DOHH2 (cell line): Measurements from ENCODE around the gene AUTS2.

Source experiments
- H3F3A ChIP-seq: fragments of 200-600 bp; sonication (generic), shearing (Covaris generic); 2 replicates; pipeline ENCODE4 v1.6.0; 2016; ENCODE audit warnings: antibody characterized with exemption, mild to moderate bottlenecking; ENCODE audit not compliant: control insufficient read depth, insufficient read depth
- H3K27ac ChIP-seq: fragments of 200-600 bp; sonication (generic); 2 replicates; pipeline ENCODE4 v1.5.1; 2014; ENCODE audit warnings: low read depth, mild to moderate bottlenecking, low read length, moderate library complexity
- H3K27me3 ChIP-seq: fragments of 200-600 bp; sonication (generic); 2 replicates; pipeline ENCODE4 v1.6.1; 2014; ENCODE audit warnings: mild to moderate bottlenecking, low read length, mixed read lengths; ENCODE audit not compliant: control insufficient read depth
- H3K36me3 ChIP-seq: fragments of 200-600 bp; sonication (generic); 2 replicates; pipeline ENCODE4 v1.6.1; 2014; ENCODE audit warnings: mild to moderate bottlenecking, low read length, moderate library complexity, mixed read lengths; ENCODE audit not compliant: control insufficient read depth
- H3K4me1 ChIP-seq: fragments of 200-600 bp; sonication (generic); 2 replicates; pipeline ENCODE4 v1.6.1; 2014; ENCODE audit warnings: mild to moderate bottlenecking, low read length, mixed read lengths; ENCODE audit not compliant: control insufficient read depth
- H3K4me2 ChIP-seq: fragments of 200-600 bp; sonication (generic); 2 replicates; pipeline ENCODE4 v1.6.0; 2014; ENCODE audit warnings: mild to moderate bottlenecking, low read length, moderate library complexity
- H3K4me3 ChIP-seq: fragments of 200-600 bp; sonication (generic); 2 replicates; pipeline ENCODE4 v1.5.1; 2014; ENCODE audit warnings: mild to moderate bottlenecking, low read length, mixed read lengths
- H3K79me2 ChIP-seq: fragments of 200-600 bp; sonication (generic); 2 replicates; pipeline ENCODE4 v1.6.1; 2014; ENCODE audit warnings: mild to moderate bottlenecking, low read length, mixed read lengths; ENCODE audit not compliant: control insufficient read depth
- H3K9me2 ChIP-seq: fragments of 200-600 bp; sonication (generic); replicated peaks from 2 replicates; pipeline ENCODE4 v1.6.1; 2014; ENCODE audit warnings: mild to moderate bottlenecking, low read length, mixed read lengths; ENCODE audit not compliant: control insufficient read depth
- H3K9me3 ChIP-seq: fragments of 200-600 bp; sonication (generic); 2 replicates; pipeline ENCODE4 v1.6.1; 2014; ENCODE audit warnings: antibody characterized with exemption, low read length, mixed read lengths; ENCODE audit not compliant: control insufficient read depth, insufficient read depth
- H4K20me1 ChIP-seq: fragments of 200-600 bp; sonication (generic); 2 replicates; pipeline ENCODE4 v1.6.0; 2014; ENCODE audit warnings: low read depth, mild to moderate bottlenecking, antibody characterized with exemption, low read length, moderate library complexity; ENCODE audit not compliant: control insufficient read depth, insufficient read depth
- CTCF ChIP-seq: fragments of 200-600 bp; sonication (generic); IDR thresholded peaks from one replicate; pipeline ENCODE4 v1.5.1; 2014; ENCODE audit warnings: antibody characterized with exemption, mild to moderate bottlenecking, low read depth, low read length; ENCODE audit not compliant: poor library complexity, severe bottlenecking
- EZH2phosphoT487 ChIP-seq: fragments of 200-600 bp; sonication (generic); IDR thresholded peaks from 2 replicates; pipeline ENCODE4 v1.6.1; 2017; ENCODE audit warnings: borderline replicate concordance, mild to moderate bottlenecking, antibody characterized with exemption, low read length, moderate library complexity, mixed read lengths

Gene AUTS2

GRCh38 chr7:70694971-70695794 lies 1096.9 kb downstream of the AUTS2 start:
- Histone ChIP-seq H3K9me2 (no peaks in the 10 kb centered on the region), H3K4me3 (peak overlapping the region; percentile 78), H3F3A (peaks cover 26% of the 10 kb centered on the region), H3K79me2 (peaks cover 55% of the 10 kb centered on the region), H3K36me3 (peaks cover 31% of the 10 kb centered on the region), H4K20me1 (peaks cover 33% of the 10 kb centered on the region), H3K27ac (peak overlapping the region; percentile 17), H3K4me1 (peaks cover 44% of the 10 kb centered on the region), H3K27me3 (peaks cover 9% of the 10 kb centered on the region), H3K4me2 (peak overlapping the region; percentile 87), H3K9me3 (no peaks in the 10 kb centered on the region)
- TF ChIP-seq CTCF (no peak), EZH2phosphoT487 (peak; percentile 27; the same call in 1 of the 2 replicates)

- H3K4me3 ChIP-seq: peak overlapping the region; percentile 78
- H4K20me1 ChIP-seq: peaks cover 34% of the 10 kb centered on the region
Observed at GRCh38 chr7:70695795-70696083, 1097.5 kb downstream of the AUTS2 start.

GRCh38 chr7:70696201-70696754 lies 1098.0 kb downstream of the AUTS2 start:
- Histone ChIP-seq H3K27ac (no peak overlapping the region), H3K4me1 (peaks cover 54% of the 10 kb centered on the region)

More at GRCh38 chr7:70695795-70696083, 1097.5 kb downstream of the AUTS2 start:
- Histone ChIP-seq H3K4me2 (peak overlapping the region; percentile 87), H3K4me1 (peaks cover 50% of the 10 kb centered on the region), H3K27ac (peak overlapping the region; percentile 17), H3K27me3 (peaks cover 9% of the 10 kb centered on the region), H3K36me3 (peaks cover 36% of the 10 kb centered on the region), H3K9me2 (no peaks in the 10 kb centered on the region), H3K9me3 (no peaks in the 10 kb centered on the region), H3K79me2 (peaks cover 60% of the 10 kb centered on the region), H3F3A (peaks cover 26% of the 10 kb centered on the region)
- peak; percentile 44; the same call in 1 of the 2 replicates for TF ChIP-seq EZH2phosphoT487
- no peak for TF ChIP-seq CTCF

More at GRCh38 chr7:70696201-70696754, 1098.0 kb downstream of the AUTS2 start:
- Histone ChIP-seq H3F3A (peaks cover 26% of the 10 kb centered on the region), H3K27me3 (peaks cover 9% of the 10 kb centered on the region), H3K4me2 (peak overlapping the region; percentile 87), H3K36me3 (peaks cover 41% of the 10 kb centered on the region), H4K20me1 (peaks cover 39% of the 10 kb centered on the region), H3K9me2 (no peaks in the 10 kb centered on the region), H3K9me3 (no peaks in the 10 kb centered on the region), H3K79me2 (peaks cover 66% of the 10 kb centered on the region), H3K4me3 (peak overlapping the region; percentile 78)
- TF ChIP-seq CTCF (no peak), EZH2phosphoT487 (no peak)
